Stimulated activated naive CD8-positive, alpha-beta T cell treated with anti-CD3 and anti-CD28 coated beads, Interleukin-15, Interleukin-2, amounts not matched to agents 100 ng/mL and 50 ng/mL, for 24 hours (primary cell): Measurements from ENCODE around the gene UNC5B.

Experiments used
- H3K27ac Mint-ChIP-seq: one replicate; pipeline ENCODE4 v1.8.0; 2021; ENCODE audit warnings: mild to moderate bottlenecking, mixed read lengths
- H3K27me3 Mint-ChIP-seq: one replicate; pipeline ENCODE4 v1.8.0; 2021; ENCODE audit warnings: mixed read lengths
- H3K36me3 Mint-ChIP-seq: one replicate; pipeline ENCODE4 v1.8.0; 2021; ENCODE audit warnings: low read depth, mixed read lengths
- H3K4me1 Mint-ChIP-seq: one replicate; pipeline ENCODE4 v1.8.0; 2021; ENCODE audit warnings: low read depth, mixed read lengths
- H3K4me3 Mint-ChIP-seq: one replicate; pipeline ENCODE4 v1.8.0; 2021; ENCODE audit warnings: mild to moderate bottlenecking, mixed read lengths
- H3K9me3 Mint-ChIP-seq: one replicate; pipeline ENCODE4 v1.8.0; 2021; ENCODE audit warnings: mixed read lengths

UNC5B gene

DNA sequence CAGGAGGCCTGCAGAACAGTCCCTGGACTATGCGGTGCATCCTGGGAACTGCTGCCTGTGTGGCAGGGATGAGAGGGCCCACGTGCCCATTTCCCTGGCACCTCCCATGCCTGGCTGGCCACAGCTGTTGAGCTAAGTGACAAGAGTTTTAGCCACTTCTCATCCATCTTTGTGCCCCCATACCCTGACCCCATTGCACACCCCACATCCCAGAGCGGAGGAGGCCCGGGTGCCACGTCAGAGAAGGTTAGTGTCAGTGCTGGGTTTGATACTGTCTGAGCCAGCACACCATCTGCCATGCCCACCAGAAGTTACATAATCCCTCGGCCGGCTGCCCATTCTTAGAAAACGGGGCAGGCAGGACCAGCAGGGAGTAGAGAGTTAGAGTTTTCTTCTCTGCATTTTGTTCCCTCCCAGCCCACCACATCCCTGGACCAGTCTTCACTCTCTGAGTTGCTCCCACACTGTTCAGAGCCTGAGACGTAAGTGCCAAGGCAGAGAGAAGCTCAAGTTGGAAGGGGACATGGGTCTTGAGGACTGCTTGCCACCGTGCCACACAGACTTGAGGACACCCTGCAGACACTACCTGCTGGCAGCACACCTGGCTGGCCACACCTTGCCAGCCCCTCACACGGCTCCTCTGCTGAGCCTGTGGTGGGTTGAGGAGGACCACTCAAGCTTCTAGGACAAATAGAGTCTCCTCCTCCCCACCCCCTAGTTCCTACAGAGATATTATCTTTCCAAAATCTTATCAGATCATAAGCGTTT, 13.1 kb downstream of the UNC5B start:
- H3K27me3 Mint-ChIP-seq: no peaks in the 10 kb centered on the region
- no peaks in the 10 kb centered on the region for H3K9me3 Mint-ChIP-seq
- no peak overlapping the region for H3K27ac Mint-ChIP-seq
- no peaks in the 10 kb centered on the region for H3K36me3 Mint-ChIP-seq
- no peak overlapping the region for H3K4me3 Mint-ChIP-seq
- no peaks in the 10 kb centered on the region for H3K4me1 Mint-ChIP-seq

DNA sequence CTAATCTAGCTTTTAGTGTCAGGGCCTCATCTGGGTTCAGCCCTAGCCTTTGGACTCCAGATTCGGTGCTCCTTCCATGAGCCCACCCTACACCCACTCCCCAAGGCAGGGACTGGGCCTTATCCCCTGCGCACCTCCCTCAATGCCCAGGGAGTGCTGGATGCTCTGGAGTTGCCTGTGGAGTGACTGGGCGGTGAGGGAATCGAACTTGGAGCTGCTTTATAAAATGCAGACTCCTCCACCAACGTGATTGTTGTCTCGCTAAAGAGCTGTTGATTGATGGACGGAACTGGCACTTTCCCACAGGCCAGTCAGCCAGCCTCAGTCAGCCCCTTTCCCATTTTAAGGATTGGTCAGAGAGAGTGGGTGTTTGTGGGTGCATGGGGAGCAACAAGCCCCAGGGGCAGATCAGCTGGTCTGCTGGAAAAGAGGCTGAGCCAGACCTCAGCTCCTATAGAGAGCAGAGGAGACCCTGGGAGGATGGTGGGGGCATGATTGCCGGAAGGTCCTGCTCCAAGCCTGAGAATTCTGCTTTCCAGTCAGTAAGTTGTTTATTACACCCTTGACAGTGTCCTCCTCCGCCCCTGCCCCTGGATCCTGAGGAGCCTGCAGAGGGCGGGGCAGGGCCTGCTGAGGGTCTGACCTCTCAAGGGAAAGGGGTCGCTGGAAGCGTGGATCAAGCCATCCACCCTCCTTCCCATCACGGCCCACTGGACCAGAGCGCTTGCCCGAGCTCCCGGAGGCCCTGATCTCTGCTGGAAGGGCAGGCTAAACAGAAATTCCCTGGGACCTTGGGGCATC, 16.7 kb downstream of the UNC5B start:
- no peaks in the 10 kb centered on the region for H3K9me3 Mint-ChIP-seq
- H3K4me1 Mint-ChIP-seq: no peaks in the 10 kb centered on the region
- no peak overlapping the region for H3K27ac Mint-ChIP-seq
- no peaks in the 10 kb centered on the region for H3K36me3 Mint-ChIP-seq
- no peak overlapping the region for H3K4me3 Mint-ChIP-seq
- H3K27me3 Mint-ChIP-seq: no peaks in the 10 kb centered on the region

DNA sequence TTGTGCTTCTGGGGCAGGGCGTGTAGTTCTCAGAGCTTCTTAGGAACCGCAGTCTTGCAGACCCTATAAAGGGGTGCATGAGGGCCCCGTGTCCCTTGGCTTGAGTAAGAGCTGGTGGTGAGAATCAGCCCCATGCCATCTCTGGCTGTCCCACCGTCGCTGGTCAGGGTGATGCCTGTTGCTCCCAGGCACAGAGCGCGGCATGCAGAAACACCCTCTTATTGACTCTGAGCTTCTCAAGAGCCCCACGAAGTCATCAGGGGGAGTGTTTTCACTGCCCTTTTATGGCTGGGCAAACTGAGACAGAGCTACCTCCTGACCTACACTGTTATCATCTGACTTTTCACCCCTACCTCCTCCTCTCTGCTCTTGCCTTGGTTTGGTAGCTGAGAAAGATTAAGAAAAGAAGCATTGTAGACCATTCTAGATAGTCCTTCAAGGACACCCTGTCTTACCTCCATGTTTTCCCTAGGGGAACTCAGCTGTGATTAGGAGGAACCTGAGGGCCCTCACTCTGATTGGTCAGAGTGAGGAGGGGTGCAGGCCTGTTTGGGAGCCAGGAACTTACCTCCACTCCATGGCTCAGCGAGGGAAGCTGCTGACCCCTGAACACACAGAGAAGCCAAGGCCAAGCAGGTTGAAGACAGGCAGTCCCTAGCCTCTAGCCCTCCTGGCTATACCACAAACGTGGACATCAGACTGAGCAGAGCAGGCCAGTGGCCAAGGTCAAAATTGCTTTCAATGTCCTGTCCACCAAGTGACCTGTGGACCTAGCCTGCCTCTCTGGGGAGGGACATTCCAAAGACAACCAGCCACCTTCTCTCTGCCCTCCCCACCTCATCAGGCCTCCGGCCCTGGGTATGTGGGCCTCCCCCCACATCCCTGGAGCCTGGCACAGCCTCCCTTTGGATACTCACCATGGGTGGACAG, 17.6 kb downstream of the UNC5B start:
- H3K4me1 Mint-ChIP-seq: no peaks in the 10 kb centered on the region

DNA sequence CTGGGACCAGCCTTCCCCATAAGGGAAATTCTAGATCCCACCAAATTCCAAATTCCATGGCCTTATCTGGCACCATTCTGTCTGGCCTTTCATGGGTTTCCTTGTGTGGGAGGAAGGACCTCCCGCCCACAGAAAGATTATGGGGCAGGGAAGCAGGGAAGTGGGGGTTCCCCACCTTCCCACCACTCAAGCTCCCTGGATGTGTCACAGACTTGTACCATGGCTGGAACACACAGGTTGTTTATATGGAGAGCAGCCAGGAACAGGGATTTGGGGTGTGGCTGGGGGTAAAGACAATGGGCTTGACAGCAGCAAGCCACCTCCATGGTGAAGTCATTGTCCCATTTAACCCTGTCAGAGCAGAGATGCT, 18.3 kb downstream of the UNC5B start:
- H3K27ac Mint-ChIP-seq: no peak overlapping the region
- no peaks in the 10 kb centered on the region for H3K36me3 Mint-ChIP-seq
- no peaks in the 10 kb centered on the region for H3K27me3 Mint-ChIP-seq
- no peaks in the 10 kb centered on the region for H3K9me3 Mint-ChIP-seq
- no peak overlapping the region for H3K4me3 Mint-ChIP-seq
- H3K4me1 Mint-ChIP-seq: no peaks in the 10 kb centered on the region

More for the DNA sequence above, 17.6 kb downstream of the UNC5B start:
- H3K36me3 Mint-ChIP-seq: no peaks in the 10 kb centered on the region
- H3K27ac Mint-ChIP-seq: no peak overlapping the region
- H3K27me3 Mint-ChIP-seq: no peaks in the 10 kb centered on the region
- no peaks in the 10 kb centered on the region for H3K9me3 Mint-ChIP-seq
- H3K4me3 Mint-ChIP-seq: no peak overlapping the region

DNA sequence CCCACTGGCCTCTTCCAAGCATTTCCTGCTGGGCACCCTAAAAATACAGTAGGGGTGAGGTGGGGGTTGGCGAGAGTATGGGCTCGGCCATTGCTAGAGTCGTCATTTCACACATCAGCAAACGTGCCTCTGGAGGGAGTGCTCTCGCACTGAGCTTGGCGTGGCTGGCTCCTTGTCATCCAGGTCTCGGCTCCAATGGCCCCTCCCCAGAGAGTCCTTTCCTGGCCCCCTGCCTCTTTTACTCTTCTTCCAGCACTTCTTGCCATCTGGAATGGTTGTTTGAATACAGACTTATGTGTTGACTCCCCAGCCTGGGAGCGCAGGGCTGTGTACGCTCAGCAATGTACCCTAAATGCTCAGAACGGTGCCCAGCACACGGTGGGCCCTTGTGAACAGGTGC, 18.8 kb downstream of the UNC5B start:
- no peaks in the 10 kb centered on the region for H3K36me3 Mint-ChIP-seq
- H3K9me3 Mint-ChIP-seq: no peaks in the 10 kb centered on the region
- H3K27ac Mint-ChIP-seq: no peak overlapping the region
- H3K4me1 Mint-ChIP-seq: no peaks in the 10 kb centered on the region
- no peak overlapping the region for H3K4me3 Mint-ChIP-seq
- H3K27me3 Mint-ChIP-seq: peaks cover 4% of the 10 kb centered on the region

DNA sequence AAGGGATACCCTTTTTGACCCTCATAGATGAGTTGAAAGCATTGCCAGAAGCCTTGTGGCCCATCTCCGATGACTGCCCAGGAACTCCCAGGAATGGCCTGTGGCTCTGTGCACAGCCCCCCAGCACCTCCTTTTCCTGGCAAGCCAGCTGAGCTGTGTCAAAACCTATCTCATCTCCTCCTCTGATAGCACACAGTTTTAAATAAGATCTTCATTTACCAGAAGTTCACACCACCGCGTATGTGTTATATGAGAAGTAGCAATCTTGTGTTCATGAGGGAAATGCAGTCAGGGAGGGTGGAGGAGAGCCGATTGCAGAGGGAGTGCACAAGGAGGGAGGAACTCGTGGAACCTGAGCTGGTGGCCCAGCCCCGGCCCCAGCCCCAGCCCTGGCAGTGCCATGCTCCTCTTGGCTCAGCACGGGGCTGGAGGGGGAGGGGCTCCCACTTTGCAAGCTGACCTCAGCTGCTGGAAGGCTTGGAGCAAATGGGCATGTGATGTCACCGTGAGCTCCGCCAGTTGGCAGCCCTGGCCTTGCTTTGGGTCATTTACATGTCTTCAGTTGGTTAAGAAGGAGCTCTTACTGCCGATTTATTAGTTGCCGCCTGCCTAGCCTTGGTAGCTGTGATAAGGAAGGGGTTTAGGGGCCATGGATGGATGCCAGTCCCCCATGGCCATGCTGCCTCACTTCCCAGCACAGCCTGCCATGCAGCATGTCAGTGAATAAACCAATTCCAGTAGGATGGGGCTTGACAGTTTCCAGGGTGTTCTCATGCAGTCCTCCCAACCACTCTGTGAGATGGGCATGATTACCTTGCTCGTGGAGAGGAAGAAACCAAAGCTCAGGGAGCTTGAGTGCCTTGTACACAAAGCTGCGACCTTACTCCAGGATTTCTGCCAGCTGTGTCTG, 20.0 kb downstream of the UNC5B start:
- Mint-ChIP-seq H3K9me3 (no peaks in the 10 kb centered on the region), H3K4me1 (no peaks in the 10 kb centered on the region), H3K27me3 (peaks cover 4% of the 10 kb centered on the region), H3K27ac (no peak overlapping the region), H3K4me3 (no peak overlapping the region), H3K36me3 (no peaks in the 10 kb centered on the region)

DNA sequence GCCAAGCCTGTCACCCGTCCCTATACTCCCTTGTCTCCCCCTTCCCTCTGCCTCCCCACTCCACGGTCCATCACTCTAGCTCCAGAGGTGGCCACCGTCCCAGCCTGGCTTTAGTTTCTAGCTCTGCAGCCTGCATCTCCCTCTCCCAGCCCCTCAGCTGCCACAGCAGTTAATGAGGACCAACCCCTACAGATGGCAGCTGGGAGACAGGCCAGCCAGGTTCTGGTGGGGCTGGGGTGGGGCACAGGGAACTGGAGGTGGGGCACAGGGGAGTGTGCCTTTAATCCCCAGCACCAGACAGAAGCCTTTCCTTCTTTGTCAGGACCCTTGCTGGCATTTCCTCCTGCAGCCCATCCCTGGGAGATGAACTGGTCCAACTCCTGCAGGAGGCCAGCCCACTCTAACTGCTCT, 21.1 kb downstream of the UNC5B start:
- Mint-ChIP-seq H3K27ac (no peak overlapping the region), H3K27me3 (peaks cover 4% of the 10 kb centered on the region), H3K4me3 (no peak overlapping the region), H3K36me3 (no peaks in the 10 kb centered on the region), H3K9me3 (no peaks in the 10 kb centered on the region), H3K4me1 (no peaks in the 10 kb centered on the region)

DNA sequence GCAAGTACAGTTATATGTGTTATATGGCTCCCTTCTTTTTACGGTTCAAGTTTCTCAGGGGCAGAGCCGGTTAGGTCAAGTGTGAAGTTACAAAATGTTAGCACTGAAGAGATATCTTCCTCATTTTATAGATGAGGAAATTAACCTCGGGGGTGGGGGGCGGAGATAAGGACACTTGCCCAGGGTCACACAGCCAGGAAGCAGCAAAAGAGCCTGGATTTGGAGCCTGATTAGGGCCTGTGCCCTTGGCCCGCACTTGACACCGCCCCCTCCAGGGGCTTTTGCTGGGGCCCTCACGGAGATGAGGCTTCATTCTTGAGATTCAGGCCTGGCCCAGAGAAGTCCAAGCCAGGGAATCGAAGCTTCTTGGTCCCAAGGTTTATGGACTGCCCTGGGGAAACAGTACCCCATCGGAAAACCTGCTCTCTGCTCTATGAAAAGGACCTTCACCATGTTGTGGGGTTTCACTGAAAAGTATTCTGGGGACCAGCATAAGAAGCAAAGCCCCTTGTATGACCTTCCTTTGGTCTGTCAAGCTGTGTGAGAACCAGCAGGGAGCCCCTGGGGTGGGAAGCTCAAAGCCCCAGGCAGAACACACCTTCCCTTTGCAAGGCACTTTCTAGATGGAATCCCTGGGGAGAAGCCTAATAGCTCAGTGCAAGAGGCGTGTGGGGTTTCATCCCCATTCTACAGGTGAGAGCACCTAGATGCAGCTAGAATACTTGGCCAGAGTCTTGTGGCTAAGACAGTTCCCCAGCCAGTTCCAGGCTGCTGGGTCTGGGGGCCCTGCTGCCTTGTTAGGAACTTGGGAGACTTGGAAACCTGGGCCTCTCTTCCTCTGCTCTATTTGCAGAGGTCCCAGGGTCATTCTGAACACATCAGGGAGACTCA, 21.9 kb downstream of the UNC5B start:
- H3K27ac Mint-ChIP-seq: no peak overlapping the region

DNA sequence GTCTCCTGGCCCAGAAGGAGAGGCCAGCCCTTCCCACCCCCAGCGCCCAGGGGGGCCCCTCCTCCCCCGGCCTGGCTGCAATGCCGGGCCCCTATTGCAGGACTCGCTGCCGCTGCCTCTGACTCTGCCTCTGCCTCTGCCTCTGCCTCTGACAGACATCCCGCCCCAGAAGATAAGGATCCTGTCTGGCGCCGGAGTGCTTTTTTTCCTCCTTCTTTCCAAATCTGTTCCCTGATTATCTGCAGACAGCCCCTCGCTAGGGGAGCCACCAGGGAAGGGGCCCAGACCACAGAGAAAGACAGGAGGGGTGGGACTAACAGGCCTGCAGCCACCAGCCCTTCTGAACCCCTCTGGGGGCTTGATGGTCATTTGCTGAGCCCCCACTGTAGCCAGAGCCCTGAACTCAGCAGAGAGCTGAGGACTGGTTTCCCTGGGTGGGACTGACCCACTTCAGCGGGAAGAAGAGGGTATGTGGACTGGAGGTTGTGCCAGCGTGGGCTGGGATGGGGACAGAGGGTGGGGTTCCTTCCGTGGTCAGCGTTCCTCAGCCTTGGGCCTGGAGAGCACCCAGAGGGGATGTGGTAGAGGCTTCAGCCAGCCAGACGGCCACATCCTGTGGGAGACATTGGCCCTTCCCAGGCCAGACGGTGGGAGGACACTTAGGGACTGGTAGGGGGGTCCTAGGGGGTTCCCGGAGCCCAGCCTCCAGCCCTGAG, 22.8 kb downstream of the UNC5B start:
- H3K4me1 Mint-ChIP-seq: no peaks in the 10 kb centered on the region
- H3K27me3 Mint-ChIP-seq: peaks cover 4% of the 10 kb centered on the region
- H3K9me3 Mint-ChIP-seq: no peaks in the 10 kb centered on the region
- no peak overlapping the region for H3K27ac Mint-ChIP-seq
- no peaks in the 10 kb centered on the region for H3K36me3 Mint-ChIP-seq
- no peak overlapping the region for H3K4me3 Mint-ChIP-seq

More for the DNA sequence above, 21.9 kb downstream of the UNC5B start:
- Mint-ChIP-seq H3K9me3 (no peaks in the 10 kb centered on the region), H3K27me3 (peaks cover 4% of the 10 kb centered on the region), H3K4me3 (no peak overlapping the region), H3K36me3 (no peaks in the 10 kb centered on the region), H3K4me1 (no peaks in the 10 kb centered on the region)

DNA sequence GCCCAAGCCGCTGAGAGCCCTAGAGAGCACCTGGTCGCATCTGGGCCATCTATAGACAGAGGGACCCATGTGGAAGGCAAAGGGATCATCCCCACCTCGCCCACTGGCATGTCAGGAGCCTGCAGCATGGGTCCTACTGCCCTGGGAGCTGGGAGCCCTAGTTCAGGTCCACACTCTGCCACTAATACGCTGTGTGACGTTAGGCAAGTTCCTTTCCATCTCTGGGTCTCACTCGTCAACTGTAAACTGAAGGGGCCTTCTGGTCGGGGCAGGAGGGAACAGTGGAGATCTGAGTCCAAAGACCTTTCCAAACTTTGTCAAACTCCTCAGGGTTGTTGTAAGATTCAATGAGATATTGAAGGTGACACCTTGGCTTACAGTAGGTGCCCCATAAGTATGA, 23.4 kb downstream of the UNC5B start:
- no peak overlapping the region for H3K4me3 Mint-ChIP-seq
- no peaks in the 10 kb centered on the region for H3K4me1 Mint-ChIP-seq
- peaks cover 4% of the 10 kb centered on the region for H3K27me3 Mint-ChIP-seq
- no peaks in the 10 kb centered on the region for H3K36me3 Mint-ChIP-seq
- H3K27ac Mint-ChIP-seq: no peak overlapping the region
- no peaks in the 10 kb centered on the region for H3K9me3 Mint-ChIP-seq

DNA sequence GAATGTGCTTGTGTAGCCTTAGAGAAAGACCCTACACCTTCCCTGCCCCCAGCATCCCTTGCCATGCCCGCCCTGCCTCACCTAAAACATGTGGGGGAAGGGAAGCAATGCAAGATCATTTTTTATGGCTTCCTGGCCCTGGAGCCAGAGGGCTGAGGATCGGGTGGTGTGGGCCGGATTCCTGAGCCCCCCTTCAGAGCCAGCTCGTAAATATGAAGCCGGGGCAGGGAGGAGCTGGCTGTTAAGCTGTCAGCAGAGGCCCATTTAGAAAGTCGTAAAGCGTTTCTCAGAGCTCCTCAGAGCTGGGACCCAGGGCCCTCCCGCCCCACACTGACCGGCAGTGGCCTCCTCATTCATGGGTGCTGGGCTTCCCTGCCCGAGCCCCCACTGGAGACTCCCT, 23.9 kb downstream of the UNC5B start:
- Mint-ChIP-seq H3K4me1 (no peaks in the 10 kb centered on the region), H3K27ac (no peak overlapping the region), H3K36me3 (no peaks in the 10 kb centered on the region), H3K27me3 (peaks cover 4% of the 10 kb centered on the region), H3K4me3 (no peak overlapping the region), H3K9me3 (no peaks in the 10 kb centered on the region)

DNA sequence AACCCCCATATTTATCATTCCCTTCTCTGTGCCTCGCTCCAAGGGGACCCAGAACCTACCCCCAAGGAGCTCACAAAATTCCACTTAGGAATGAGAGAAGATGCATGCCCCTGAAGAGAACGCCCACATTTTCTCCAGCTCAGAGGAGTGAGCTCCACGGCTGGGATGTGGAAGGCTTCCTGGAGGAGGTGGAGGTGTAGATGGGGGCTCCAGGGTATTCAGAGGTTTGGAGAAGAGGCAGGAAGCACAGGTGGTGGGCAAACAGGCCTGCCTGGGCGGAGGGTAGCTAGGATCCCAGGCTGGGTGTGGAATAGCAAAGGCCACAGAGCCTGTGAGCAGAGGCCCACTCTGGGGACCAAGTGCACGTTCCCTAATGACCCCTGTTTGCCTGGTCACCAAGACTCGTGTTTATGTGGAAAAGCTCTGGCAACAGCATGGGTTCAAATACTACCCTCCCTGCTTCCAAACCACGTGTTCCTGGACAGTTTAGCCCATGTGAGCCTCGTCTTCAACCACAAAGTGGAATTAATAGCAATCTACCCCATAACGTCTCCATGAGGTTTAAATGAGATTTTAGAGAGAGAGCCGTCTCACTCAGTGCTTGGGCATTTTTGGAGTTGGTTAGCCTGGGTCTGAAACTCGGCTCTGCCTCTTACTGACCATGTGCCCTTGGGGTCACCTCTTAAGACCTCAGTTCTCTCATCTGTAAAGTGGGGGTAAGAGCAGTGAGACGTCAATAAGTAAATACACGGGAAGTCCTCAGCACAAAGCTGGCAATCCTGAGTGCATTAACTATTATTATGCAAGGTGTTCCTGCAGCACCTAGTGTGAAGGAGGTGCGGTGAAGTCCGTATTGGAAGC, 24.7 kb downstream of the UNC5B start:
- Mint-ChIP-seq H3K36me3 (no peaks in the 10 kb centered on the region), H3K4me1 (no peaks in the 10 kb centered on the region), H3K27ac (no peak overlapping the region), H3K4me3 (no peak overlapping the region), H3K9me3 (no peaks in the 10 kb centered on the region), H3K27me3 (peaks cover 4% of the 10 kb centered on the region)
